Neural crest cell (in vitro differentiated cells): ENCODE measurements around the gene HOXC4. TPM values are rescaled to one million over a fixed set of nuclear protein-coding genes. Genes with fewer than 3 reads are reported as not detected.

ENCODE experiments used
- DNase-seq: peaks from one replicate; pipeline ENCODE4 v3.0.0; 2021; ENCODE audit warnings: low read depth, mixed read lengths, low spot score
- H3K27ac Mint-ChIP-seq: one replicate; pipeline ENCODE4 v1.8.0; 2021; ENCODE audit warnings: mild to moderate bottlenecking, mixed read lengths; ENCODE audit not compliant: unreplicated experiment
- H3K27me3 Mint-ChIP-seq: 2 replicates; pipeline ENCODE4 v1.8.0; 2021; ENCODE audit warnings: low read depth, mild to moderate bottlenecking, mixed read lengths
- H3K36me3 Mint-ChIP-seq: 2 replicates; pipeline ENCODE4 v1.8.0; 2021; ENCODE audit warnings: low read depth, mild to moderate bottlenecking, mixed read lengths
- H3K4me1 Mint-ChIP-seq: 2 replicates; pipeline ENCODE4 v1.8.0; 2021; ENCODE audit warnings: mixed read lengths
- H3K4me3 Mint-ChIP-seq: one replicate; pipeline ENCODE4 v1.8.0; 2021; ENCODE audit warnings: mild to moderate bottlenecking, mixed read lengths
- H3K9me3 Mint-ChIP-seq: 2 replicates; pipeline ENCODE4 v1.8.0; 2021; ENCODE audit warnings: mixed read lengths
- CTCF ChIP-seq: fragments of 200-600 bp; sonication (generic); conservative IDR thresholded peaks from 2 replicates; pipeline ENCODE4 v1.5.0; 2021; ENCODE audit warnings: antibody characterized with exemption, mild to moderate bottlenecking
- total RNA-seq: library from RNA; stranded (reverse); gene quantifications from 2 replicates; pipeline ENCODE4 v1.2.1, GENCODE V29; 2021

HOXC4 gene
- total RNA-seq, 1 donor from 2014 or later: 5.6 TPM

- DNase-seq: no peak
- H3K4me3 Mint-ChIP-seq: peak overlapping the region; percentile 69
- H3K27me3 Mint-ChIP-seq: peaks cover 98% of the 10 kb centered on the region
- no peaks in the 10 kb centered on the region for H3K9me3 Mint-ChIP-seq
- peaks cover 10% of the 10 kb centered on the region for H3K4me1 Mint-ChIP-seq
- no peak overlapping the region for H3K27ac Mint-ChIP-seq
- H3K36me3 Mint-ChIP-seq: peaks cover 2% of the 10 kb centered on the region
- no peak for TF ChIP-seq CTCF
These were observed 38.4 kb upstream of the HOXC4 start for GRCh38 chr12:54015018-54015931.

GRCh38 chr12:54016051-54016450, 37.6 kb upstream of the HOXC4 start:
- Mint-ChIP-seq H3K27ac (no peak overlapping the region), H3K27me3 (peaks cover 98% of the 10 kb centered on the region), H3K4me3 (peak overlapping the region; percentile 69), H3K4me1 (peaks cover 10% of the 10 kb centered on the region), H3K9me3 (no peaks in the 10 kb centered on the region), H3K36me3 (peaks cover 2% of the 10 kb centered on the region)
- TF ChIP-seq CTCF: no peak
- no peak for DNase-seq

- DNase-seq: no peak
- Mint-ChIP-seq H3K4me1 (peaks cover 12% of the 10 kb centered on the region), H3K36me3 (peaks cover 2% of the 10 kb centered on the region), H3K9me3 (no peaks in the 10 kb centered on the region), H3K27ac (no peak overlapping the region), H3K27me3 (peaks cover 98% of the 10 kb centered on the region), H3K4me3 (peak overlapping the region; percentile 69)
- TF ChIP-seq CTCF: no peak
These were observed 37.1 kb upstream of the HOXC4 start for GRCh38 chr12:54016478-54016964.

- peaks cover 14% of the 10 kb centered on the region for H3K4me1 Mint-ChIP-seq
- H3K27me3 Mint-ChIP-seq: peaks cover 98% of the 10 kb centered on the region
- H3K4me3 Mint-ChIP-seq: peak overlapping the region; percentile 87
- H3K27ac Mint-ChIP-seq: no peak overlapping the region
- TF ChIP-seq CTCF: no peak
- no peak for DNase-seq
- no peaks in the 10 kb centered on the region for H3K9me3 Mint-ChIP-seq
- peaks cover 2% of the 10 kb centered on the region for H3K36me3 Mint-ChIP-seq
These were observed 36.4 kb upstream of the HOXC4 start for GRCh38 chr12:54017027-54017788.

- no peaks in the 10 kb centered on the region for H3K9me3 Mint-ChIP-seq
- peaks cover 2% of the 10 kb centered on the region for H3K36me3 Mint-ChIP-seq
- peak; percentile 55 for DNase-seq
- no peak for TF ChIP-seq CTCF
- H3K27ac Mint-ChIP-seq: peak overlapping the region; percentile 27
- H3K4me1 Mint-ChIP-seq: peaks cover 14% of the 10 kb centered on the region
- H3K4me3 Mint-ChIP-seq: peak overlapping the region; percentile 87
- peaks cover 98% of the 10 kb centered on the region for H3K27me3 Mint-ChIP-seq
These were observed 35.7 kb upstream of the HOXC4 start for GRCh38 chr12:54017878-54018467.
